CD4-positive, alpha-beta T cell treated with Interleukin-21 for 1 hour (primary cell): Measurements from ENCODE around the gene MACROD2.
"Not testable (repeated sequence)": the region's sequence is repeated elsewhere in the genome, so short reads cannot be mapped to it uniquely, and the experiment has no call there.

Experiments
- DNase-seq: peaks from one replicate; pipeline ENCODE4 v3.0.0-alpha.2; 2020

MACROD2 gene

DNA sequence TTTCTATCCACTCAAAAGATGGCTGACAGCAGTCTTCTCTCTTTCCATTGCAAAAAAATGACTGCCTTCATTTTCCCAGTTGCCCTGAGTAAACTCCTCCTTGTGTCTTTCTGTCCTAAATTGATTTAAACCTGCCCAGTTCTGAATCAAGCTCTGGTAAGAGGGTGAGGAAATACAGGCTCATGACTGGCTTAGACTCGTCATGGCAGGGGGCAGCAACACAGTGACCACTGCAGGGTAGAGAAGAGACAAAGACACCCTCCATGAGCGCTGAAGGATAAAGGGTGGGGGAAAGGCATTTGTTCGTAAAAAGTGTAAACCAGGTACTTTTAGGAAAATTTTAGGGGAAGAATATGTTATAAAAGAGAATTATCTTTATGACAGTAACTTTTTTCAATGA, 1080.3 kb downstream of the MACROD2 start:
- DNase-seq = no peak

DNA sequence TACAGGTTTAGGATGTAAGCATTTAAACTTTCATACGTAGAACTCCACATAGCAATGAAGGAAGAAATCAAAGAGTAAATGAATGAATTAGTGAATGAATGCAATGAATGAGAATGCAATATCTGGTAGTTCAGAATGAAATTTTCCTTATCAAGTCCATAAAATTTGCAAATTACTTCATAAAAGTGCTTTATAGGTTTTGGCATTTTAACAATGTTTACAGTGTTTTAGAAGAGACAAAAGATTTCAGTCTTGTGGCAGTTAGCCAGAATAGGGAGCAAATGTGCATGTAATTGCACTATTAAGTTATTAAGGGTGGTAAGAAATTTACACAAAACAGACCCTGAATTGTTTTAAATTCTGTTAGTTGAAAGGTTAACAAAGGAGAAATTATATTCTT, 1081.5 kb downstream of the MACROD2 start:
- no peak for DNase-seq

DNA sequence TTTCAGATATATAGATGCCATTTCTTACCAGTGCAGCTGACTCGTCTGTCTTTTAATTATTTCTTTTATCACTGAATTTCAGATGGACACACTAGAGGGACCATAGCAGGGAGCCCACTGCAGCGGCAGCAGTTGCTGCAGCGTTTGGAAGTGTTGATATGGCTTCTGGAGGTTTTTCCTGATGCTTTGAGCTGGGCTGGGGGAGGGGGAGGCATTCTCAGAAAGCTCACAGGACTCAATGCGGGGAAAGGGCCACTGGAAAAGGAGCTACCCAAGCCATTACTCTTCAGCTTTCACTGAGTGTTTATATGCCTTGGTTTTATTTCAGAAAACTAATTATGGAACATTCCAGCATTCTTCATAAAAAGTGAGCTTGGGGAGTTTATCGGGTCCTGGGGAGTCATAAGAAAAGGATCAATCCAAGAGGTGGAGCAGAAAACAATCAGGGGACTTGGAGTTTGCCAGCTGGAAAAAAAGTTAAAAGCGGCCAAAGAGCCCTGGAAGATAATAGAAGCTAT, 1082.5 kb downstream of the MACROD2 start:
- DNase-seq = no peak

DNA sequence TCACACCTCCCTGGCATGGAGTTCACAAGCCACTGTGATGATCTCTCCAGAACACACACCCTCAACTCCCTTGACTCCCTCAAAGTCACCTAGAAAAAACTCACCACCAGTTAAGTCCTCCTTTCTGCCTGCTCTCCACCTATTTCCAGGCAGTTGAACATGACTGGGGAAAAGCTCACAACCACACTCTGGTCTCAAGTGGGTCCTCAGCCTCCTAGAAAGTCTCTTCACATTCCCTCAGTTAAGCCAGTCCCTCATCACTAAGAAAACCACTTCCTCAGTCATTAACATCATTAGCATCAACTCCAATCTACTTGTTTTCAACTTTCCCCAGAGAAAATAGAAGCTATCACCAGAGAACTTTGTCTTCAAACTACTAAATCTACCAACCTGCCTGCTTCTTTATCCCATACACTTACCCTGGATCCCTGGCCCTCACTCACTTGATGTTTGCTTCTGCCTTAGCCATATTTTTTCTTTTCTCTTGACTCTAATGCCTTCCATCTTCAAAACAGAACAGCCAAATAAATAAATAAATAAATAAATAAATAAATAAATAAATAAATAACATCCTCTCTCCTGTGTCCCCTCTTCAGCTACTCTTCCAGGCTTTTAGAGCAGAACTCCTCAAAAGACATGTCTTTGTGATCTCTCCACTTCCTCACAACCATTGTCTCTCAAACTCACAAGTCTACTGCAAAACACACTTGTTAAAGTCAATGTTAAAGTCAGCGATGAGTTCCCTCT, 1084.5 kb downstream of the MACROD2 start:
- no peak for DNase-seq

DNA sequence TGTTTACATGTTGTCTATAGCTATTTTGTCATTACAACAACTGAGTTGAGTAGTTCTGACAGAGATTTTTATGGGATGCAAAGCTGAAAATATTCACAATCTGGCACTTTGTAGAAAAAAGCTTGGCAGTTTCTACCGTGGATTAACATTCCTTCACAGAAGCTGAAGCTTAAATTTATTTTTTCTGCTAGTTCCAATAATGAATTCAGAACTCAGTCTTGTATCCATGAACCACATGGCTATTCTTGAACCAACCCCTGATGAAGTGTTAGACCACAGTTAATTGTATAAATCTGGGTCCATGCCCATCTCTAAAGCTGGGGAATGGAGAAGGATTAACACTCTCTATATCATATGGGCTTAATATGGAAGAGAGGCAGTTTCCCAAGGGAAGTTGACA, 1085.9 kb downstream of the MACROD2 start:
- no peak for DNase-seq

DNA sequence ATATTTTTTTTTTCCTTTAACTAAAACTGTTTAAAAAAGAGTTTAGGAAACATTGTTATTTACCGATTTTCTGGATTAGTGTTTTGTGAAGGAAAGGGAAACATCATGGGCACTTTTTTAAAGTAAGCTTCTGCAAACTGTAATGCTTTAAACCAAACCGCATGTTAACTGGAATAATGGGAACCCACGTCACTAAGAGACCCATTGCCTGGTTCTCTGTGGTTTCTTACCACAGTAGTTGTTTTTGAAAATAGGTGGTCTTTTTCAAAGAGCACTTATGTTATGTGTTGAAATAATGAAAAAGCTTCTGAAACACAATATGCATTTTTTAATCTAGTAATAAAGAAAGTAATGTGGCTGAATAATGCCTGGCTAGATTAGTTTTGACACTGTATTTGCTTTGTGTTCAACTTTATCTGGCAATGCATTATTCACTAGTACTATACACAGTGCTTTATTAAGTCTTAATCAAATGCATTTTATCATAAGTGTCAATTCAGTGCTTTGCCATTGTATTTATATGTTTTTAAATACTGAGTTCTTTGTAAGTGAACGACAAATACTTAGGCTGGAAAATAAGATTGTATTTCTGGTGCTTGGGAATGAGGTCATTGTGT, 1096.2 kb downstream of the MACROD2 start:
- DNase-seq = no peak

DNA sequence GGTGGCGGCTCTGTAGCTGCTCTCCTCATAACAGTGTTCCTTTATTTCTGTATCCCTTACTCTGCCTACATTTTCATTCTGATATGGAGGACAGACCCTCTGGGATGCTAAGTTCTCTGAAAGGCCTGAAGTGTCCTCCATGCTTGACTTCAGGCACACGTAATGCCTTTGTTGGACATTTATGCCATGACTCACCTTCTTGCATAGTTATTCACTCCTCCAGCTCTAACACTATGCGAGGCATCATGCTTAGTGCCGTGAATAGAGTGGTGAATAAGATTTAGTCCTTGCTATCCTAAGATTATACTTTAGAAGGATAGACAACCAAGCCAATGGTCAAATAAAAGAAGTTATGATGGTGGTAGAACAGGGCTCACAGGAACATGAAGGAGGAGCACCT, 1103.0 kb downstream of the MACROD2 start:
- DNase-seq = no peak

DNA sequence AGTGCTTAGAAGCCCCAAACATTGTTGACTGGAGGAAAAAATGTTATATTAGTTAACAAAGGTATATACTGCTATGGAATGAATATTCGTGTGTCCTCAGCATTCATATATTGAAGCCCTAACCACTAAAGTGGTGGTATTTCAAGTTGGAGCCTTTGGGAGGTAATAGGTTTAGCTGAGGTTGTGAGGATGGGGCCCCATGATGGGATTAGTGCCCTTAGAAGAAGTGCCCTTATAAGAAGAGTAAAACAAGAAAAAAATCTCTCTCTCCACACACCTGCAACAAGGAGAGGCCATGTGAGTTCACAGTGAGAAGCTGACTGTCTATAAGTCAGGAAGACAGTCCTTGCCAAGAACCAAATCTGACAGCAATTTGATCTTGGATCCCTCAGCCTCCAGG, 1103.8 kb downstream of the MACROD2 start:
- no peak for DNase-seq

DNA sequence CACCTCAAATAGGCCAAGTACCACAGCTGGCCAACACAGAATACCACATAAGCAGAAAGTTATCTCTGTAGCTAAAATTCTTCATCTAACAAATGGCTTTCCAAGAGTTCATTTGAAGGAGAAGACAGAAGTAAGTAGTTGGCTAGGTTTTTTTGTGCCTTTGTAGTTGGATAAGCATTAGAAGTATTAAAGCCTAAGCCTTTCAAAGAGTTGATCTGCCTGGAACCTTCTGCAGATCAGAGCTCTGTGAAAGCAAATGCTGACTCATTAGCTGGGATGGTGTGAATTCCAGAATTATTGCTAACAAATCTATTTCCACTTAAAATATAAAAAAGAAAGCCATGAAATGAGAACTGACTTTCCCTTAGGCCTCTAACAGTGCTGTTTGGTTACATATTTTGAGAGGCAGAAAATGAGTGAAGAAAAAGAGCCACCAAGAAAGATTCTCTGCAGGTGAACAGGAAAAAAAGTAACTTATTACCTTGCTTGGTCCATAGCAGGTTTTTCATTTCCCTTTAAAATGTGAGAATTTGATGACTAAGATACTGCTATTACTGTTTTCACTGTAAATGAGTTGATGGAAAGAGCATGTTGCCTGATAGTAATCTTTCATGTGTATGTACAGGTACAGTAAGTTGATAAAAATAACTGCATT, 1105.3 kb downstream of the MACROD2 start:
- no peak for DNase-seq

DNA sequence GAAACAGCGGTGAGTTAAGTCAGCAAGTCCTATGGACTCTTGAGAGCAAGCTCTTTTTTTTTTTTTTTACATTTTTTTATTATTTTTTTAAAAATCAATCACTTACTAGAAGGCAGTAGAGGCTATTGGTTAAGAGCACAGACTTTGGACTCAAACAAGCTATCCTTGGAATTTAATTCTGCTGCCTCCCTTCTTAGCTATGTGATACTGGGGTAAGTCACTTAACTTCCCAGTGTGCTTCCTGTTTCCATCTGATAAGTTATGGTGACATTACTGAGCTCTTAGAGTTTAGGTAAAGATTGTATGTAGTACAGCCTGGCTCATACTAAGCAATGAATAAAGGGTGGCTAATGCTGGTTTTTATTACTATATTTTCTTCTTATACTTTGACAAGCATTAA, 1112.6 kb downstream of the MACROD2 start:
- no peak for DNase-seq

DNA sequence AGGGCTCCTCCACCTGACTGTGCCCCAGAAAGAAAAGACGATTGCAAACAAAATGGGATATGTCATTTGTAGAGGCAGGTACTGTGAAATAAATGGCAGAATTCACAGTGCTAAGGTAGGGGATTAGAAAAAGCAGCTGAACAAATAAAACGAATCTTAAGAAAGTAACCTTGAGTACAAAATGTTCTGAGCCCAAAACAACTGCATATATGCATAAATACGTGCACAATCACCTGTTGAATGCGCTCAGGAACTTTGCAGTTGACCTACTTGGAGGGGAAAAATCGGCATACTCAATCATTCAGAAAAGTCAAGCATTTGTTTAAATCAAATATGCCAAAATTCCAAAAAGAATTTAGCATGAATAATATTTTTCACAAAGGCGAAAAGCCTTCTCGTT, 1114.2 kb downstream of the MACROD2 start:
- DNase-seq = no peak

DNA sequence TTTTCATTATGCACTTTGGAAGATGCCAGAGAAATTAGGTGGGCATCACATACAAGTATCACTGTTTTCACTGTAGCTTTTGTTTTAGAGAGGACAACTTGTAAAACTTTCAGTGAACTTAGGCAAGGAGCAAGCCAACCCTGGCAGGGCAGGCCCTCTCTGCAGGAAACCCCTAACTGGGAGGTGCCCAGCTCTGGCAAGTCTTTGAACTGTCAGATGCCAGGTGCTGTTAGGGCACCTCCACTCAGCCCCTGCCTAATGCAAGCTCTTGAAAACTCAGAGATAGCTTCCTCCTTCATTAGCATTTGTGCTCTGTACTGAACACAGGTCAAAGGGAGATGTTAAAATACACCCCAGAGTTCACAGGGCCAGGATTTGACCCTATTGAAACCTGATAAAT, 1116.3 kb downstream of the MACROD2 start:
- DNase-seq = no peak

DNA sequence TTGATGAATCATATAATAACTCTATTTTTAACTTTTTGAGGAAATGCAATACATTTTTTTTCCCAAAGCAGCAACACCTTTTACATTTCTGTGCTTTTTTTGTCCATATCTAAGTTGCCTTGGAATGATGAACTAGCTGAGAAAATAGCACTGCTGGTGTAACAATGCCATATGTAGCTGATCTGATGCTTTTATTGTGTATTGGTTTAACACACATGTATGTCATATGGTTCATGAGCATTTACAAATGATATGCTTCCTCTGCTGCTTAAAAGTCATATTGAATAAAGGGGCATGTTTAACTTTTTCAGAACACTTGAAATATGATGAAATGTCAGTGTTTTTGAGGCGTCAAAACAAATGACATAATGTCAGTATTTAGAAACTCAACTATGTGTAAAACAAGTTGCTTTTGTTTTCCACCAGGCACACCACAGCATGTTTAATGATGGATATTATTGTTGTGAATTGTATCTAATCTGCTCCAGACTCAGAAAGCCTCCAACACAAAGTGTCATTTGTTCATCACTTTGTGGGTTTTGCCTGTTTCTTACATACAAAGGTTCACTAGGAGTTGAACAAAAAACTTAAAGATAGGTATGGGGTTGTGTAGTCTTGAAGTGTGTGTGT, 1117.9 kb downstream of the MACROD2 start:
- DNase-seq = no peak

DNA sequence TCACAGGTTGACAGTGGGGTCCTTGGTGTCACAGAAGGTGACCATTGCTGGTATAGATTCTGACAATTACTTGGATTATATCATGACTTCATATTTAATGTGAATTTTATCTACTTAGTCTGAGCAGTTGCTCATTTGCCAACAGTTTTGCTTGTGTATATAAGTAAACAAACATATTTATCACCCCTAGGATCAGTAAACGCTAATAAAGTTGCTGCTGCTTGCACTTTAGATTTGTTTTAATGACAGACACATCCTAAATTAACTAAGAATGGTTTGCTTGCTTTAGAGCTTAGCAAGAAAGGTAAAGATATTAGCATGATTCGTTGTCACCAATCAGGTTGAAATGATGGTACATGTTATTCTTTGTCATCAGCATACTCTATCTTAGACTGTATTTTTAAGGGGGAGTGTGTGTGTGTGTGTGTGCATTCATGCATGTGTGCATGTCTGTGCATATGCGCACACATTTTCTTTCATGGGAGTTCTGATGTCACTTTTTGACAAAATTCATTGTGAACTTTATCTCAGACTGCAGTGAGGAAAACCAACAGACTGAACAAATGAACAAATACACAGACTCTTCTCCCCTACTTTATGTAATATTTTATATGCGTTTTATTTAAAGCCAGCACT, 1124.7 kb downstream of the MACROD2 start:
- no peak for DNase-seq

DNA sequence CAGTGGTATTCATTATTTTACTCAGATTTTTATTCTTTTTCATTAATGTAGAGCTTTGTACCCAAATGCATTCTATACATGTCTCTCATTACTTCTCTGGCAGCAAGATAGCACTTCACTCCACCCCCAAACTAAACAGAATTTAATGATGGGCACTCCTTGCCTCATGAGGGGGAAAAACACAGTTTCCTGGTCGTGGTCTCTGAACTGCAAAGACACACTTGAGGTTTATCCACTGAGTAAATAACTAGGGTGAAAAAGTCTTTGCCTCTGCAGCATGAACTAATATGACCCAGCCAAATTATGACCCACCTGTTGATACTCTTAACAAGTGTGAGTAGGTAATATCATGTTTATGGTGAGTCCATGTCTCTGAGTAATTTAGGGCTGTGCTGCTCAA, 1127.3 kb downstream of the MACROD2 start:
- no peak for DNase-seq

DNA sequence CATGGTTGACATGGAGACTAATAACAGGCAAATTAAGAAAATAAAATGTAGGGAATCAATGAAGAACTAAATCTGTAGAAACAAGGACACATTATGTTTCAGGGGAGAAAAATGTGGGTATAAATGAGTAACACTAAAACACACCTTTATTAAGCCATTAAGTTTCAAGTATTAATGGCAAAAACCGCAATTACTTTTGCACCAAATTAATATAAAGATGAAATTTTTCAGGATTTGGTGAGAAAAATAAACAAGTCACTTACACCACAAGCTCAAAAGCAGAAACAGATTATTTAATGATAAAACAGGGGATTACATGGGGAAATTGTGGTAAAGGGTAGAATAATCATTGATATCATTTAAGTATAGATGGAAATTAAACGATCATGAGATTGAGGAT, 1135.9 kb downstream of the MACROD2 start:
- DNase-seq = no peak

DNA sequence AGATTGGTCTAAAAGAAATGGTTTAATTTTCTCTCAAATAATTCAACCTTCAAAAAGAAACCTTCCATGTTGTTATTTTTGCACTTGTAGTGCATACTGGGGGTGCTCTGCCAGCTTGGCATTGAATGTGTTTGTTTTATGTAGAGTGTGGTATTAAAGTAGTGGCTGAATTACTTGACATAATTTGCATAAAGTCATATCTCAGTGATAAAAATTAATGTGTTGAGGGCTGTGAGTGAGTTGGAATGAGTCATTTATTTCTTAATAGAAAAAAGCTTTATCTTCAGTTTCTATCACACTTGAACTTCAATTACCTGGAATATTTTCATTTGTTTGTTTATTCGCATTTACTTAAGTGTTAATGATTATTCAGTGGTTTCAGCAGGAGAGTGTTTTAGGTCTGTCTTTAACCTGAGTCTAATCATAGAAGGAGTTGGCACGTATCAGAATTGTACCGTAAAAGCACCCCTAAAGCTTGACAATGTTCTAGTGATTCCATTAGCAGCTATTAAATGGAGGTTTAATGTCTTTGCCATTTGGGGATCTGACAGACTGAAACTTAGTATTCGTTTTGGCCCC, 1143.3 kb downstream of the MACROD2 start:
- DNase-seq = no peak

DNA sequence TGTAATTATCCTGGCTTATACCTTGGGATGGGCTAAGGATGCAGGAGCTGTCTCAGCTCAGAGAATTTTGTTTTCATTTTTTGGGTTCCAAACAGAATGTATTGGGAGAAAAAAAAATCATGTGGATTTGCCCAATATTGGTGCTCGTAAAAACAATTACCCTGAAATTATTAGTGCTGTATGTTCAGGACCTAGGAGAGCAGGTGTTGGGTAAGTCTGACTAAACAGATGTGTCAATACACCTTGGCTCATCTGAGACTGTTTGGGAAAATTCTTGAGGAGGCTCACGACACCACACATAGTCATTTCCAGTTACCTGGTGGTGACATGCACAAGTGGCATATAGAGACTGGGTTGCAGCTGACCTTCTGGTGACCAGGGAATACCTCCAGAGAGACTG, 1144.2 kb downstream of the MACROD2 start:
- DNase-seq = no peak

DNA sequence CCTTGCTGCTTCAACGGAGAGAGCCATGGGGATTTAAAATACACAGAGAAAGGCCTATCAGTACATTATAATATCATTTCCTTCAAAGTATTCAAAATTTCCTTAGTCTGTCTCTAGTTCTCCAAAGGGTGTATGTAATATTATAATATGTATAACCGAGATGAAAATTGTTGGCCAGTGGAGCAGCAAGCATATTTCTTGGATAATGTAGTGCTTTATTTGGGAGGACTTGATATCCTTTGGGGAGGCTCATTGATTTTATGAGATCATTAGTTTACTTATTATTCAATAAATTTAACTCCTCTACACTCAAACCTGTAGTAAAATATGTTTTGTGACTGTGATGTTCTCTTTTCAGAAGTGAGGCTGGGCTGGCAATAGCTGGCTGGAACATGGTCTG, 1145.0 kb downstream of the MACROD2 start:
- DNase-seq = no peak

DNA sequence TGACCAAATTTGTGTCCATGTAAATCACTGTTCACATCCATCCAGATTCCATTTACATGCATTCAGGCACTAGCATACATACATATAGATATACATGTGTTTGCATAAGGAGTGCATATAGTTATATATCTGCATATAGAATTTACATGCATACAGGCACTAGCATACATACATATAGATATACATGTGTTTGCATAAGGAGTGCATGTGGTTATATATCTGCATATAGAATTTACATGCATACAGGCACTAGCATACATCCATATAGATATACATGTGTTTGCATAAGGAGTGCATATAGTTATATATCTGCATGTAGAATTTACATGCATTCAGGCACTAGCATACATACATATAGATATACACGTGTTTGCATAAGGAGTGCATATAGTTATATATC, 1145.6 kb downstream of the MACROD2 start:
- DNase-seq = not testable (repeated sequence)

DNA sequence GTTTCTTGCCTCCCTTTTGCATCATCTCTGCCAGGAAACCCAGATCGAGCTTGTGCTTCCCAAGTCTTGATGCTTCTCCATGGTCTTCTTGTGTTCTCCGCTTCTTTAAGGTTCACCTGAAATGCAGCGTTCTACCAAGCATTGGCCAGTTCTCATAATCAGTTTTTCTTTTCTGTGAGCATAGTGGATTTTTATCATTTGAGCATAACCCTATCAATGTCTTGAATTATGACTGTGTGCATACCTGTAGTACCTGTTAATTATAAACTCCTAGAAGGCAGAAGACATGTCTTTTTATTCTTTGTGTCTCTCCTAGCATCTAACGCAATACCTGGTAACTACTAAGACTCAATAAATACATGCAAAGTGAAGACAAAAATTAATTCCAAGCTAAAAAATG, 1146.5 kb downstream of the MACROD2 start:
- no peak for DNase-seq

DNA sequence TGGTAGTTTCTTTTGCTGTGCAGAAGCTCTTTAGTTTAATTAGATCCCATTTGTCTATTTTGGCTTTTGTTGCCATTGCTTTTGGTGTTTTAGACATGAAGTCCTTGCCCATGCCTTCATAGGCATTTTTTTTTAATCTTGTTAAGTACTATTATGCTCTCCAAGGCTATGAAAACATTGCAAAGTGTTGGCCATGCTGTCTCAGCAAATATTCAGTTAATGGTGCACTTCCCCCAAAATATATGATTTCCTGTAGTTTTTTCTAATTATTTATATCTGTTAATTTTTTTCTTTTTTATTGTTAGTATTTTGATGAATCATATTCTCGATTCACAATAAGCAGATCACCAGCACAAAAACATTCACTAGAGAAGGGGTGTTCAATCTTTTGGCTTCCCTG, 1148.2 kb downstream of the MACROD2 start:
- no peak for DNase-seq

DNA sequence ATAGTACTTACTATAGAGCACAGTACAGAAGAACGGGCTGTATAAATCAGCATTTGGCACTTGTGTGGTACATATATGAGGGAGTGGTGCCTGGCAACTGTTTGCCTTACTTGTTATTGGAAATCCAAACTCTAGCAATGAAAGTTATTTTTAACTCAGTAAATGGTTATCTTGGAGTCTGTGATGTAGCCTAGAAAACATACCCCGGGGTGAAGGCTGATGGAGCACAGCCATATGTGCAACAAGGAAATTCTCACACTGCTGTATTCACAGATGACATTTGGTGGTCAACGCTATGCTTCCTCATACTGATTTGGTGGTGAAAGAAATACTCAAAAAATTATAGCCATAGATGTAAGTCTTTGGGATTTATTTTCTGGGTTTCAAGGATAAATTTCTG, 1149.6 kb downstream of the MACROD2 start:
- no peak for DNase-seq
